Esophagus (tissue), 2 donors: ENCODE results near the gene KCNE1. TPM values are rescaled to one million over a fixed set of nuclear protein-coding genes. Genes with fewer than 3 reads are reported as not detected.

Experiments
- H3K27ac ChIP-seq, 2 donors: one replicate each; pipeline ENCODE4 v1.5.1; 2013; ENCODE audit warnings: low read depth in 2 of 2, mild to moderate bottlenecking in 2 of 2, inconsistent platforms in 1 of 2, low read length in 1 of 2, moderate library complexity in 1 of 2
- H3K27me3 ChIP-seq, 2 donors: one replicate each; pipeline ENCODE4 v1.6.1; 2013; ENCODE audit warnings: low read length in 2 of 2, control low read depth in 1 of 2, mild to moderate bottlenecking in 1 of 2; ENCODE audit not compliant: insufficient read depth in 2 of 2, control insufficient read depth in 1 of 2
- H3K36me3 ChIP-seq, 2 donors: one replicate each; pipeline ENCODE4 v1.6.1; 2013; ENCODE audit warnings: low read length in 1 of 2; ENCODE audit not compliant: control insufficient read depth in 2 of 2, insufficient read depth in 2 of 2
- H3K4me1 ChIP-seq, 2 donors: one replicate each; pipeline ENCODE4 v1.6.1; 2013; ENCODE audit warnings: low read length in 1 of 2; ENCODE audit not compliant: control insufficient read depth in 2 of 2, insufficient read depth in 2 of 2
- H3K4me3 ChIP-seq, 2 donors: one replicate each; pipeline ENCODE4 v1.5.1; 2013; ENCODE audit warnings: low read length in 2 of 2, mild to moderate bottlenecking in 2 of 2, low read depth in 1 of 2, moderate library complexity in 1 of 2
- H3K9me3 ChIP-seq, 2 donors: one replicate each; pipeline ENCODE4 v1.6.1; 2013; ENCODE audit warnings: mild to moderate bottlenecking in 2 of 2, low read depth in 1 of 2, low read length in 1 of 2, moderate library complexity in 1 of 2; ENCODE audit not compliant: control insufficient read depth in 2 of 2, insufficient read depth in 1 of 2
- WGBS, 2 donors: extraction: QIAGEN DNeasy Blood & Tissue Kit; methylation state at CpG; one replicate each; pipeline ENCODE4 v1.1.7; 2013; 5-methylcytosine and 5-hydroxymethylcytosine counted together
- polyA plus RNA-seq, 2 donors: library from polyadenylated mRNA; stranded (reverse); fragments of 200-250 nt; gene quantifications; one replicate each; pipeline ENCODE4 v1.2.3, GENCODE V29; 2013
- donor health status: healthy with polysubstance abuse.
- donor health status: Bipolar disorder and iron deficiency.

Gene KCNE1
- polyA plus RNA-seq, 2 donors: 0.04 to 0.12 TPM

- Histone ChIP-seq H3K4me1 (no peaks in the 10 kb centered on the region), H3K36me3 (no peaks in the 10 kb centered on the region), H3K27me3 (no peaks in the 10 kb centered on the region), H3K27ac (no peak overlapping the region), H3K9me3 (no peaks in the 10 kb centered on the region), H3K4me3 (no peak overlapping the region)
- WGBS, 2 donors: 69 to 81% methylated on average over 5 of the region's 5 CpGs
Observed at GRCh38 chr21:34540206-34540605, 28.2 kb upstream of the KCNE1 start.

- Histone ChIP-seq H3K9me3 (no peaks in the 10 kb centered on the region), H3K36me3 (no peaks in the 10 kb centered on the region), H3K27ac (no peak overlapping the region), H3K4me1 (no peaks in the 10 kb centered on the region), H3K27me3 (no peaks in the 10 kb centered on the region), H3K4me3 (no peak overlapping the region)
- 74 to 77% methylated on average over 3 of the region's 3 CpGs for WGBS, 2 donors
Observed at GRCh38 chr21:34537838-34538237, 25.8 kb upstream of the KCNE1 start.

GRCh38 chr21:34536820-34537219 is 24.8 kb upstream of the KCNE1 start:
- H3K4me3 ChIP-seq: no peak overlapping the region
- H3K27ac ChIP-seq: no peak overlapping the region
- no peaks in the 10 kb centered on the region for H3K27me3 ChIP-seq
- H3K4me1 ChIP-seq: no peaks in the 10 kb centered on the region
- WGBS, 2 donors: 39 to 46% methylated on average over 2 of the region's 2 CpGs
- H3K36me3 ChIP-seq: no peaks in the 10 kb centered on the region
- H3K9me3 ChIP-seq: no peaks in the 10 kb centered on the region

- Histone ChIP-seq H3K27ac (no peak overlapping the region), H3K27me3 (no peaks in the 10 kb centered on the region), H3K36me3 (no peaks in the 10 kb centered on the region), H3K4me1 (no peaks in the 10 kb centered on the region), H3K4me3 (no peak overlapping the region), H3K9me3 (no peaks in the 10 kb centered on the region)
- 94 to 95% methylated on average over 8 of the region's 8 CpGs for WGBS, 2 donors
Observed at GRCh38 chr21:34536311-34536710, 24.3 kb upstream of the KCNE1 start.

- H3K4me1 ChIP-seq: no peaks in the 10 kb centered on the region
- no peak overlapping the region for H3K4me3 ChIP-seq
- WGBS, 2 donors: 81 to 92% methylated on average over 3 of the region's 3 CpGs
- no peaks in the 10 kb centered on the region for H3K36me3 ChIP-seq
- no peaks in the 10 kb centered on the region for H3K27me3 ChIP-seq
- H3K27ac ChIP-seq: no peak overlapping the region
- H3K9me3 ChIP-seq: no peaks in the 10 kb centered on the region
Observed at GRCh38 chr21:34535886-34536285, 23.9 kb upstream of the KCNE1 start.

- WGBS, 2 donors: 76 to 85% methylated on average over 4 of the region's 4 CpGs
- no peak overlapping the region for H3K27ac ChIP-seq
Observed at GRCh38 chr21:34534522-34534921, 22.5 kb upstream of the KCNE1 start.

GRCh38 chr21:34533938-34534337 is 21.9 kb upstream of the KCNE1 start:
- H3K27me3 ChIP-seq: no peaks in the 10 kb centered on the region
- no peak overlapping the region for H3K27ac ChIP-seq
- no peaks in the 10 kb centered on the region for H3K36me3 ChIP-seq
- no peak overlapping the region for H3K4me3 ChIP-seq
- H3K9me3 ChIP-seq: no peaks in the 10 kb centered on the region
- no peaks in the 10 kb centered on the region for H3K4me1 ChIP-seq
- 79 to 93% methylated on average over 3 of the region's 3 CpGs for WGBS, 2 donors

More at GRCh38 chr21:34534522-34534921, 22.5 kb upstream of the KCNE1 start:
- Histone ChIP-seq H3K4me3 (no peak overlapping the region), H3K4me1 (no peaks in the 10 kb centered on the region), H3K36me3 (no peaks in the 10 kb centered on the region), H3K9me3 (no peaks in the 10 kb centered on the region), H3K27me3 (no peaks in the 10 kb centered on the region)

GRCh38 chr21:34531399-34531798 is 19.4 kb upstream of the KCNE1 start:
- Histone ChIP-seq H3K36me3 (no peaks in the 10 kb centered on the region), H3K27ac (no peak overlapping the region), H3K4me3 (no peak overlapping the region), H3K4me1 (no peaks in the 10 kb centered on the region), H3K9me3 (no peaks in the 10 kb centered on the region), H3K27me3 (no peaks in the 10 kb centered on the region)
- WGBS, 2 donors: 87 to 93% methylated on average over 6 of the region's 6 CpGs

GRCh38 chr21:34530261-34530660 is 18.3 kb upstream of the KCNE1 start:
- Histone ChIP-seq H3K36me3 (no peaks in the 10 kb centered on the region), H3K9me3 (no peaks in the 10 kb centered on the region), H3K27ac (no peak overlapping the region), H3K4me3 (no peak overlapping the region), H3K4me1 (no peaks in the 10 kb centered on the region), H3K27me3 (no peaks in the 10 kb centered on the region)

GRCh38 chr21:34528131-34528561 is 16.1 kb upstream of the KCNE1 start:
- Histone ChIP-seq H3K27me3 (no peaks in the 10 kb centered on the region), H3K4me3 (no peak overlapping the region), H3K4me1 (peaks cover 0 to 5% of the 10 kb centered on the region in 2 donors), H3K27ac (no peak overlapping the region), H3K9me3 (no peaks in the 10 kb centered on the region), H3K36me3 (no peaks in the 10 kb centered on the region)
- WGBS, 2 donors: 41 to 58% methylated on average over 3 of the region's 3 CpGs
